ENCODE measurements around the gene INPP4A.
A peak's percentile ranks its signal among the peaks of the same experiment; 100 is the strongest.

The INPP4A gene

GRCh38 chr2:98550165-98550564 is 105.5 kb downstream of the INPP4A start:
- DNase-seq (ENCODE audit: low read depth): no peak
- H3K4me3 ChIP-seq (ENCODE audit: low read depth, low read length): no peak overlapping the region

GRCh38 chr2:98551316-98551715 is 106.7 kb downstream of the INPP4A start:
- no peak for DNase-seq (ENCODE audit: low read depth)
- no peak overlapping the region for H3K4me3 ChIP-seq (ENCODE audit: low read depth, low read length)

GRCh38 chr2:98552499-98553179 is 108.0 kb downstream of the INPP4A start:
- DNase-seq (ENCODE audit: low read depth): peak; percentile 52
- H3K4me3 ChIP-seq (ENCODE audit: low read depth, low read length): no peak overlapping the region

GRCh38 chr2:98554116-98554861 is 109.6 kb downstream of the INPP4A start:
- H3K4me3 ChIP-seq (ENCODE audit: low read depth, low read length): no peak overlapping the region
- DNase-seq (ENCODE audit: low read depth): no peak

GRCh38 chr2:98555696-98556095 is 111.0 kb downstream of the INPP4A start:
- no peak overlapping the region for H3K4me3 ChIP-seq (ENCODE audit: low read depth, low read length)
- no peak for DNase-seq (ENCODE audit: low read depth)

- no peak for DNase-seq (ENCODE audit: low read depth)
- H3K4me3 ChIP-seq (ENCODE audit: low read depth, low read length): no peak overlapping the region
Observed at GRCh38 chr2:98556344-98557033, 111.8 kb downstream of the INPP4A start.

- no peak overlapping the region for H3K4me3 ChIP-seq (ENCODE audit: low read depth, low read length)
- DNase-seq (ENCODE audit: low read depth): no peak
Observed at GRCh38 chr2:98558852-98559530, 114.3 kb downstream of the INPP4A start.

- no peak for DNase-seq (ENCODE audit: low read depth)
- no peak overlapping the region for H3K4me3 ChIP-seq (ENCODE audit: low read depth, low read length)
Observed at GRCh38 chr2:98559581-98559980, 114.9 kb downstream of the INPP4A start.

- DNase-seq (ENCODE audit: low read depth): peak; percentile 83
- no peak overlapping the region for H3K4me3 ChIP-seq (ENCODE audit: low read depth, low read length)
Observed at GRCh38 chr2:98560256-98560771, 115.7 kb downstream of the INPP4A start.

- no peak for DNase-seq (ENCODE audit: low read depth)
- no peak overlapping the region for H3K4me3 ChIP-seq (ENCODE audit: low read depth, low read length)
Observed at GRCh38 chr2:98561018-98561417, 116.4 kb downstream of the INPP4A start.

- no peak for DNase-seq (ENCODE audit: low read depth)
- H3K4me3 ChIP-seq (ENCODE audit: low read depth, low read length): no peak overlapping the region
Observed at GRCh38 chr2:98561902-98562695, 117.4 kb downstream of the INPP4A start.

GRCh38 chr2:98563394-98563793 is 118.7 kb downstream of the INPP4A start:
- H3K4me3 ChIP-seq (ENCODE audit: low read depth, low read length): no peak overlapping the region
- DNase-seq (ENCODE audit: low read depth): no peak

GRCh38 chr2:98564541-98565132 is 120.0 kb downstream of the INPP4A start:
- no peak for DNase-seq (ENCODE audit: low read depth)
- H3K4me3 ChIP-seq (ENCODE audit: low read depth, low read length): no peak overlapping the region

GRCh38 chr2:98565286-98565860 is 120.7 kb downstream of the INPP4A start:
- H3K4me3 ChIP-seq (ENCODE audit: low read depth, low read length): no peak overlapping the region
- DNase-seq (ENCODE audit: low read depth): no peak

GRCh38 chr2:98565941-98566340 is 121.3 kb downstream of the INPP4A start:
- no peak for DNase-seq (ENCODE audit: low read depth)

GRCh38 chr2:98568161-98568956 is 123.7 kb downstream of the INPP4A start:
- H3K4me3 ChIP-seq (ENCODE audit: low read depth, low read length): no peak overlapping the region
- DNase-seq (ENCODE audit: low read depth): no peak

More at GRCh38 chr2:98565941-98566340, 121.3 kb downstream of the INPP4A start:
- no peak overlapping the region for H3K4me3 ChIP-seq (ENCODE audit: low read depth, low read length)

- DNase-seq (ENCODE audit: low read depth): no peak
- no peak overlapping the region for H3K4me3 ChIP-seq (ENCODE audit: low read depth, low read length)
Observed at GRCh38 chr2:98569197-98569793, 124.6 kb downstream of the INPP4A start.
